ENCODE data around the gene IPMK.

The IPMK gene

GRCh38 chr10:58278962-58279307 lies 11.2 kb upstream of the IPMK start:
- no peak overlapping the region for H3K4me3 ChIP-seq (ENCODE audit: low read depth, low read length)
- no peak for DNase-seq (ENCODE audit: low read depth)
- no peak for TF ChIP-seq CTCF (IDR thresholded peaks at IDR 0.05; ENCODE audit: control insufficient read depth, extremely low read depth, insufficient read depth)

- no peak for TF ChIP-seq CTCF (IDR thresholded peaks at IDR 0.05; ENCODE audit: control insufficient read depth, extremely low read depth, insufficient read depth)
- H3K4me3 ChIP-seq (ENCODE audit: low read depth, low read length): no peak overlapping the region
- no peak for DNase-seq (ENCODE audit: low read depth)
Measured at GRCh38 chr10:58278274-58278961, 10.7 kb upstream of the IPMK start.

- TF ChIP-seq CTCF (IDR thresholded peaks at IDR 0.05; ENCODE audit: control insufficient read depth, extremely low read depth, insufficient read depth): no peak
- H3K4me3 ChIP-seq (ENCODE audit: low read depth, low read length): no peak overlapping the region
- DNase-seq (ENCODE audit: low read depth): no peak
Measured at GRCh38 chr10:58275908-58276307, 8.2 kb upstream of the IPMK start.

GRCh38 chr10:58275261-58275660 lies 7.6 kb upstream of the IPMK start:
- H3K4me3 ChIP-seq (ENCODE audit: low read depth, low read length): no peak overlapping the region
- DNase-seq (ENCODE audit: low read depth): no peak

GRCh38 chr10:58269782-58270290 lies 2.1 kb upstream of the IPMK start:
- peak overlapping the region; percentile 70 for H3K4me3 ChIP-seq (ENCODE audit: low read depth, low read length)
- DNase-seq (ENCODE audit: low read depth): no peak
- TF ChIP-seq CTCF (IDR thresholded peaks at IDR 0.05; ENCODE audit: control insufficient read depth, extremely low read depth, insufficient read depth): no peak

More at GRCh38 chr10:58275261-58275660, 7.6 kb upstream of the IPMK start:
- no peak for TF ChIP-seq CTCF (IDR thresholded peaks at IDR 0.05; ENCODE audit: control insufficient read depth, extremely low read depth, insufficient read depth)

GRCh38 chr10:58268946-58269781 lies 1.5 kb upstream of the IPMK start, which contains the start of gene CISD1:
CISD1 (plus strand) TSS chr10:58269162; CDS start chr10:58269274, 112 bp downstream.
- no peak for TF ChIP-seq CTCF (IDR thresholded peaks at IDR 0.05; ENCODE audit: control insufficient read depth, extremely low read depth, insufficient read depth)
- DNase-seq (ENCODE audit: low read depth): peak; percentile 99

More at GRCh38 chr10:58268946-58269781, 1.5 kb upstream of the IPMK start, which contains the start of gene CISD1:
- peak within 1 kb of the TSS; percentile 70 for H3K4me3 ChIP-seq (ENCODE audit: low read depth, low read length)

Data from LNCaP clone FGC (cell line).